BE2C (cell line): ENCODE results near the gene INHA. TPM values are rescaled to one million over a fixed set of nuclear protein-coding genes. Genes with fewer than 3 reads are reported as not detected.

Source experiments
- DNase-seq: peaks from one replicate; pipeline ENCODE4 v3.0.0-alpha.2; 2020
- H3K27me3 ChIP-seq: fragments of 250-450 bp; sonication (Bioruptor Pico); 2 replicates; pipeline ENCODE4 v1.5.1; 2020; ENCODE audit warnings: mild to moderate bottlenecking
- H3K36me3 ChIP-seq: fragments of 250-450 bp; sonication (Bioruptor Pico); 2 replicates; pipeline ENCODE4 v1.5.1; 2020; ENCODE audit warnings: mild to moderate bottlenecking
- H3K4me1 ChIP-seq: fragments of 250-450 bp; sonication (Bioruptor Pico); 2 replicates; pipeline ENCODE4 v1.5.1; 2020
- H3K4me3 ChIP-seq: 2 replicates; pipeline ENCODE4 v1.5.1; 2011; ENCODE audit warnings: low read depth, low read length
- H3K9me3 ChIP-seq: fragments of 250-450 bp; sonication (Bioruptor Pico); 2 replicates; pipeline ENCODE4 v1.5.1; 2020
- CTCF ChIP-seq: IDR thresholded peaks from 2 replicates; pipeline ENCODE4 v1.5.1; 2012; ENCODE audit warnings: mild to moderate bottlenecking, low read depth, low read length
- polyA plus RNA-seq: library from polyadenylated mRNA; unstranded; fragments of >200 nt; gene quantifications from one replicate; pipeline ENCODE4 v1.2.1, GENCODE V29; 2012; ENCODE audit warnings: low read depth, missing spikeins; ENCODE audit not compliant: insufficient read length, insufficient read depth

Gene INHA
- 7.7 TPM for polyA plus RNA-seq

GRCh38 chr2:219572237-219573001 is at the start of gene INHA:
Gene INHA, plus strand, starts transcription at chr2:219572310. Its CDS starts 65 bp downstream, at chr2:219572375.
- no peaks in the 10 kb centered on the region for H3K27me3 ChIP-seq
- no peak for DNase-seq
- no peak for TF ChIP-seq CTCF
- peaks cover 13% of the 10 kb centered on the region for H3K36me3 ChIP-seq
- H3K9me3 ChIP-seq = no peaks in the 10 kb centered on the region
- H3K4me3 ChIP-seq = peak within 1 kb of the TSS; percentile 68
- peaks cover 32% of the 10 kb centered on the region for H3K4me1 ChIP-seq

- peaks cover 74% of the 10 kb centered on the region for H3K4me1 ChIP-seq
- TF ChIP-seq CTCF = no peak; the same call in 1 of the 2 replicates
Measured at GRCh38 chr2:219523031-219523671, 49.0 kb upstream of the INHA start.

GRCh38 chr2:219524817-219525216 is 47.3 kb upstream of the INHA start:
- Histone ChIP-seq H3K4me1 (peaks cover 74% of the 10 kb centered on the region), H3K27me3 (no peaks in the 10 kb centered on the region), H3K4me3 (no peak overlapping the region), H3K36me3 (no peaks in the 10 kb centered on the region), H3K9me3 (no peaks in the 10 kb centered on the region)
- no peak for DNase-seq
- TF ChIP-seq CTCF = no peak

More at GRCh38 chr2:219523031-219523671, 49.0 kb upstream of the INHA start:
- no peak for DNase-seq
- Histone ChIP-seq H3K4me3 (peak overlapping the region; percentile 35; the same call in 1 of the 2 replicates), H3K27me3 (no peaks in the 10 kb centered on the region), H3K36me3 (no peaks in the 10 kb centered on the region), H3K9me3 (no peaks in the 10 kb centered on the region)

GRCh38 chr2:219525533-219526232 is 46.4 kb upstream of the INHA start:
- TF ChIP-seq CTCF = no peak
- Histone ChIP-seq H3K36me3 (no peaks in the 10 kb centered on the region), H3K4me3 (peak overlapping the region; percentile 30), H3K27me3 (no peaks in the 10 kb centered on the region), H3K4me1 (peaks cover 68% of the 10 kb centered on the region), H3K9me3 (no peaks in the 10 kb centered on the region)
- DNase-seq = peak; percentile 91

- peaks cover 60% of the 10 kb centered on the region for H3K4me1 ChIP-seq
- peak; percentile 44 for DNase-seq
- H3K4me3 ChIP-seq = peak overlapping the region; percentile 30
- TF ChIP-seq CTCF = no peak
- no peaks in the 10 kb centered on the region for H3K36me3 ChIP-seq
- no peaks in the 10 kb centered on the region for H3K9me3 ChIP-seq
- no peaks in the 10 kb centered on the region for H3K27me3 ChIP-seq
Measured at GRCh38 chr2:219526320-219527075, 45.6 kb upstream of the INHA start.
